Cardiac septum (tissue), 1 donor: ENCODE results near the gene MKRN2OS. TPM values are rescaled to one million over a fixed set of nuclear protein-coding genes. Genes with fewer than 3 reads are reported as not detected.
"Not testable (repeated sequence)": the region's sequence is repeated elsewhere in the genome, so short reads cannot be mapped to it uniquely, and the experiment has no call there.

Experiments
- DNase-seq: peaks from one replicate; pipeline ENCODE4 v3.0.0-alpha.2; 2020; ENCODE audit warnings: low spot score
- intact Hi-C: fragments of 100-400 bp; cut with DNase I; formaldehyde crosslinking; loops from one replicate; pipeline ENCODE4 v1.14.0; 2022
- total RNA-seq: library from RNA; stranded (reverse); fragmentation: NEBNext Ultra II Directional; extraction: Animal tissue kit (Norgen Biotek cat#: 25700); gene quantifications from one replicate; pipeline ENCODE4 v1.2.1, GENCODE V29; 2021
- donor health status: DM: no; HTN: no; CAD: no.

Gene MKRN2OS
- total RNA-seq, 1 donor from 2014 or later, result 0.48 TPM

DNA sequence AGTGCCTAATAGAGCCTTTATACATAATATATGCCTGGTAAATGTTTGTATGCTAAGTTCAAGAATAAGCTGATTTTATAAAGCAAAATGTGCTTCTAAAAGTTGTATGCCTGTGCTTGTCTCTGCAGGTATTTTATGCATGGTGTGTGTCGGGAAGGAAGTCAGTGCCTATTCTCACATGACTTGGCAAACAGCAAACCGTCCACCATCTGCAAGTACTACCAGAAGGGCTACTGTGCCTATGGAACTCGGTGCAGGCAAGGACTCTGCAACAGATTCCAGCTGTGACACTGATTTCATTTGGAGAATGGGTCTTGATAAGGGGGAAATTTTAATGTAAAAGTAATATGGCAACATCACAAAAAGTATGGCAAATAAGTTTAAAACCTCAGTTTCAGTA is 23.4 kb upstream of the MKRN2OS start:
- intact Hi-C loops, result no loop called here
- DNase-seq, result no peak

DNA sequence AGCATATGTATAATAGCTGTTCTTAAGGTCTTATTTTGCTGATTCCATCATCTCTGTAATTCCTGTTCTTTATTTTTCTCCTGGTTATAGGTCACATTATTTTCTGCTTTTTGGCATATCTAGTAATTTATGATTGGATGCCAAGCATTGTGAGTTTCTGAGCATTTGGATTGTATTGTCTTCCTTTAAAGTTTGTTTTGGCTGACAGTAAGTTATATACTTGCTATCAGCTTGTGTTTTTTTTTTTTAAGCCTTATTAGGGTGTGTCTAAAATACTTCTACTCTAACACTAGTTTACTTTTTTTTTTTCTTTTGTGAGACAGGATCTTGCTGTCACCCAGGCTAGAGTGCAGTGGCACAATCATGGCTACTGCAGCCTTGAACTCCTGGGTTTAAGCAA is 21.7 kb upstream of the MKRN2OS start:
- DNase-seq, result no peak
- intact Hi-C loops, result no loop called here

DNA sequence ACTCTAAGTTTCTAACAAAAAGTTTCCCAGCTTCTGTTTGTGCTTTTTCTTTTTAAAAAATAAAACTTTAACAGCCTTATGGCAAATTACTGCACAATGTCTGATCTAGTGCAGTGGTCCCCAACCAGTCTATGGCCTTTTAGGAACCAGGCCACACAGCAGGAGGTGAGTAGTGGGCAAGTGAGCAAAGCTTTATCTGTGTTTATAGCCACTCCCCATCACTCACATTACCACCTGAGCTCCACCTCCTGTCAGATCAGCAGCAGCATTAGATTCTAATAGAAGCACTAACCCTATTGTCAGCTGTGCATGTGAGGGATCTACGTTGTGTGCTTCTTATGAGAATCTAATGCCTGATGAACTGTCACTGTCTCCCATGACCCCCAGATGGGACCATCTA is 17.2 kb upstream of the MKRN2OS start:
- DNase-seq, result no peak
- intact Hi-C loops, result no loop called here

- intact Hi-C loops, result no loop called here
- no peak for DNase-seq
These were observed 16.1 kb upstream of the MKRN2OS start for GRCh38 chr3:12561397-12561796.

GRCh38 chr3:12560505-12561190 is 15.3 kb upstream of the MKRN2OS start:
- DNase-seq, result no peak
- intact Hi-C loops, result no loop called here

GRCh38 chr3:12559520-12559919 is 14.2 kb upstream of the MKRN2OS start:
- DNase-seq, result no peak
- intact Hi-C loops, result loop anchor here (5.0 kb wide), 2 partner anchors 77 to 163 kb away; partner anchors contain the start of gene TSEN2

- DNase-seq, result no peak
- intact Hi-C loops, result loop anchor here (5.0 kb wide), 2 partner anchors 76 to 164 kb away; partner anchors contain the start of gene TSEN2
These were observed 13.4 kb upstream of the MKRN2OS start for GRCh38 chr3:12558706-12559105.

DNA sequence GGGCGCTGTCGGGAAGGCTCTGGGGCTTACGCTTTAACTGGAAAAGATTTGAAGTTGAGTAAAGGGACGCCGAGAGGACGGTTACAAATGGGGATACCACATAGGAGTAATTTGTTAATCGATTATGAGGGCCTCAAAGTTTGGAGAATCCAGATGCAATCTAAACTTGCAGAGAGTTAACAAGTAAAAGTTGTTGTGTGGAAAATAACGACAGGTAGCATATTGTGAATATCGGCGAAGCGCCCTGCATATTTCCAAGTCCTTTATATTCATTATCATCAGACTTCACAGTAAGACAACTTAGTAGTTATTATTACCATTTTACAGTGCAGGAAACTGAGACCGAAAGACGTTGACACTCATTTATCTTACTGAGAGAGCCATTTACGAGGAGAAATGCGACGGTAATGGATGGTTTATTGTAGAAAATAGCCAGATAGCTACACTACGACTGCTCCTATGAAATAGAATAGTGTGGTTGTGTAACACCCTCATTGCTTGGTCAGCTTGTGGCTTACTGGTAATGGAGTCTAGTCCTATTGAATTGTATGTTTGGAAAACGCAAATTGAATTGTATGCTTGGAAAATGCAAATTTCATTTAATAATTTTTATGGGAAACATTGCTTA is 12.3 kb upstream of the MKRN2OS start:
- intact Hi-C loops, result loop anchor here (1.0 to 5.0 kb wide), 3 partner anchors 75 to 165 kb away; partner anchors contain the start of genes RAF1 and TSEN2

GRCh38 chr3:12556690-12557472 is 11.6 kb upstream of the MKRN2OS start, which contains the start of gene MKRN2:
TSS of gene MKRN2 (plus strand) at chr3:12557087. CDS start at chr3:12557151, 64 bp downstream.
- intact Hi-C loops, result loop anchor here (1.0 to 5.0 kb wide), 3 partner anchors 75 to 165 kb away; partner anchors contain the start of genes RAF1 and TSEN2
- DNase-seq, result peak; percentile 94

More for the DNA sequence above, 12.3 kb upstream of the MKRN2OS start:
- no peak for DNase-seq

- intact Hi-C loops, result loop anchor here (5.0 kb wide), 2 partner anchors 74 to 166 kb away; partner anchors contain the start of gene TSEN2
- no peak for DNase-seq
These were observed 11.0 kb upstream of the MKRN2OS start for GRCh38 chr3:12556314-12556689.

DNA sequence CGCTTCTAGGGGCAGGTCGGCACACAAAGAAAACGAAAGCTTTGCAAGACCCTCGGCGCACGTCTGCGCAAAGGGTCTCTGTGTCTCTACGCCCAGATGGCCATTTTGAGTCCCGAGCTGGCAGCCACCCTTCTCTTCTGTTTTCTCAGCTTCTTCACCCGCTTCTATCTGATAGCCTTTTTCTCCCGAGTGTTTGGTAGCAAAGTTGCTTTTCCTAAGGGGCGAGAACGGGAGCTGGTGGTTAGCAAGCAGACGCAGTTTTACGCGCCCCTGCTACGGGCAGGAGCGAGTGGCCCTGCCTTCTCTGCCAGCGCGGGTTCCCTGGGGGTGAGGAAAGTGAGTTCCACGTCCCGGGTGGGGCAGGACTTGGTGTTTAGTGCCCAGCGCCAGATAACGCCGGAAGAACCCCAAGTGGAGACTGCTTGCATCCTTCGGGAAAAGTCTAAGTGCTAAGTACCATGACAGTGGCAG is 8.7 kb upstream of the MKRN2OS start:
- intact Hi-C loops, result no loop called here
- no peak for DNase-seq

DNA sequence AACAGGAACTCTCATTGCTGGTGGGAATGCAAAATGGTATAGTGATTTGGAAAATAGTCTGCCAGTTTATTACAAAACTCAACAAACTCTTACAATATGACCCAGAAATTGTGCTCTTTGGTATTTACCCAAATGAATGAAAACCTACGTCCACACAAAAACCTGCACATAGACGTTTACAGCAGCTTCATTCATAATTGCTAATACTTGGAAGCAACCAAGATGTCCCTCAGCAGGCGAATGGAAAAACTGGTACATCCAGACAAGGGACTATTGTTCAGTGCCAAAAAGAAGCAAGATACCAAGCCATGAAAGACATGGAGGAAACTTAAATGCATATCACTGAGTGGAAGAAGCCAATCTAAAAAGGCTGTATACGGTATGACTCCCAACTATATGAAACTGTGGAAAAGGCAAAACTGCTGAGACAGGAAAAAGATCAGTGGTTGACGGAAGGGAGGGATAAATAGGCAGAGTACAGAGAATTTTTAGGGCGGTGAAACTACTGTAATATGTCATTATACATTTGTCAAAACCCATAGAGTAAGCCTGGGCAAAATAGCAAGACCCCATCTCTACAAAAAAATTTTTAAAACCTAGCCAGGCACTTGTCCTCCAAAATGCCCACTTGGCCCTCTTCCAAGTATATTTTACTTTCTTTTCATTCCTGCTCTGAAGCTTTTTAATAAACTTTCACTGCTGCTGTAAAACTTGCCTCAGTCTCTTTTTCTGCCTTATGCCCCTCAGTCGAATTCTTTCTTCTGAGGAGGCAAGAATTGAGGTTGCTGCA is 4.9 kb upstream of the MKRN2OS start:
- intact Hi-C loops, result no loop called here
- DNase-seq, result no peak

DNA sequence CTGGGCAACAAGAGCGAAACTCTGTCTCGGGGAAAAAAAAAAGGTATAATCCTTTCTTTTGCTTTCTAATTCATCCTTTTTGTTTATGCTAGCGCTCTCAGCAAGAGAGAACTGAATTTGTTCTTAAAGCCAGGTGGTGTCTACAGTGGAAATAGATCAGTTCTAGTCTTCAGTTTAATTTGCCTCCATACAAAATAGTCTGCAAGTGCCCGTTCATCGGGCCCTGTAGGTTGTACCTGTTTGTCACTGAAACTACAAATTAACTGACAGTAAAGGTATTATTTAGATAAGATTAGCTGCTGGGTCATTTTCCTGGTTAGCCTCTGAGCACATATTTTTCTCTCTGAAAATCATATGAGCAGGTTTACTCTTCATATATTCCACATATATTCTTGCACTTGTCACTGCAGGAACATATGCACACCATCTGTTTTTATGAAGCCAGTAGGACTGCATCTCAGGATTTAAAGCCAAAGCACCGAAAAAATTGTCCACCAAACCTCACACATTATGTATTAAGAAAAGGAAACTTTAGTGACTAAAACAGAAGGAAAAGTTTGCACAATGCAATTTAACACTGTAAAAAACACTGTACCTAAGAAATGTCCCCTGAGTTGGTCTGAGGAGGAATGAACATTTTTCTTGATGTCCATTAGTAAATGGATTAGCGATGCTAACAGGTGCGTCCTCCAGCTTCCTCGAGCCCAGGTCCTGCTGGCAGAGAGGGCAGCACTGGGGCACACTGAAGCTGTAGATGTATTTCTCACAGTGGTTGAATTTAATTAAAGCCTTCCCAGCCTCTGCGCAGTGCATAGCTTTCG is 437 bp downstream of the MKRN2OS start:
- intact Hi-C loops, result no loop called here
- no peak for DNase-seq

DNA sequence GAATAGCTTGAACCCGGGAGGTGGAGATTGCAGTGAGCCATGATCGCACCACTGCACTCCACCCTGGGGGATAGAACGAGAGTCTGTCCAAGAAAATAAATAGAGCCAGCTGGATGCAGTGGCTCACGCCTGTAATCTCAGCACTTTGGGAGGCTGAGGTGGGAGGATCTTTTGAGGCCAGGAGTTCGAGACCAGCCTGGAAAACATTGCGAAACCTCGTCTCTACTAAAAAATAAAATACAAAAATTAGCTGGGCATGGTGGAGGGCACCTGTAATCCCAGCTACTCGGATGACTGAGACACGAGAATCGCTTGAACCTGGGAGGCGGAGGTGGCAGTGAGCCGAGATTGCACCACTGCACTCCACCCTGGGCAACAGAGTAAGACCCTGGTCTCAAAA is 1.8 kb downstream of the MKRN2OS start:
- DNase-seq, intact Hi-C loops: not testable (repeated sequence)

DNA sequence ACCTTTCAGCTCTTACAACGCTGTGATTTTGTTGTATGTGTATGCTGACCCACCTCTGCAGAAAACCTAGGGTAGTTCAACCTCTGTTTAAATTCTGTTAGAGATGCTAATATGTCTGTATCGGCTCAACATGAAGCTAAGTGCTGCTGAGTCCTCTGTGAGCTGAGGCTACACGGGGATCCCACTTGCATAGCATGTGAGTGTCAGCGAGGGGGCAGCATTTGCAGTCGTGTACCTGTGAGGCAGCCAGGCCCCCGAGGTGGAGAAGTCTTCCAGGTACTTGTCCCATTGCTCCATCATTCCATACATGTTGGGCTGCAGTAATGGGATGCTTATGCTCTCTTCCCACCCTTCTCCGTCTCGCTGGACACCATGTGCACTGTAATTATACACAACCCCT is 3.7 kb downstream of the MKRN2OS start:
- intact Hi-C loops, result no loop called here
- no peak for DNase-seq

DNA sequence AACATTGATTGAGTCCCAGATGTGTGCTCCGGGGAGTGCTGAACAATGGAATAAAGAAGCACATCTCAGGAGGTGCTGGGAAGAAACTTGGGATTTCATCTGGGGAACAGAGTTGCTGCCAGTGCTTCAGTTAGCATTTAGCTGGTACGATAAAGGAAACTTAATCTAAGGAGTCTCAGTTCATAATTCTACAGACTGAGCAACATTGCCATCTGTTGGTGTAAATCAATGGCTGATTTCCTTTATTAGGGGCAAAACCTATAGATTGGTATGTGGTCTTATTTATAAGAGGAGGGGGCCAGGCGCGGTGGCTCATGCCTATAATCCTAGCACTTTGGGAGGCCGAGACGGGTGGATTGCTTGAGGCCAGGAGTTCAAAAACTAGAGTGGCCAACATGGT is 8.9 kb downstream of the MKRN2OS start:
- intact Hi-C loops, result no loop called here

GRCh38 chr3:12532182-12532581 is 13.1 kb downstream of the MKRN2OS start:
- no peak for DNase-seq
- intact Hi-C loops, result no loop called here

More for the DNA sequence above, 8.9 kb downstream of the MKRN2OS start:
- no peak for DNase-seq

DNA sequence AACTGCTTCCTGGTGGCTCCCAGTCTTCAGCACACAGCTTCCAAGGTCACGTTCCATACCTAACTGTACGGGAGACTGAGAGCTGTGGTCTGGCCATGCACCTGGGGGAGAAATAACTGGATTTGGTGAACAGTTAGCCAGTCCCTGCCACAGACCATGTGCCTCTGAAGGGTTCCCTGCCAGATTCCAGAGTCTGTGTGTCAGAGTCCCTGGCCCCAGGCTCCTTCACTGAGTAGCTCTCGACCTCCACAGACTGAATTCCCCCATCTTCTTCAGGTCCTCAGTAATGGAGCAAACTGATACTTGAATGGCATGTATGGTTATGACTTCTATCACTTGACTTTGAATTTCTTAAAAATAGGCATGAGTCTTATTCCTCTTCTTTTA is 17.5 kb downstream of the MKRN2OS start:
- no peak for DNase-seq
- intact Hi-C loops, result no loop called here
